Hepatocyte (in vitro differentiated cells): ENCODE results near the gene RIPOR1.

Source experiments
- EZH2 ChIP-seq: fragments of 200-600 bp; sonication (generic); IDR thresholded peaks from 2 replicates; pipeline ENCODE4 v1.6.1; 2016; ENCODE audit warnings: antibody characterized with exemption, mild to moderate bottlenecking, borderline replicate concordance
- EZH2phosphoT487 ChIP-seq: fragments of 200-600 bp; sonication (generic); IDR thresholded peaks from one replicate; pipeline ENCODE4 v1.6.1; 2018; ENCODE audit warnings: antibody characterized with exemption, mild to moderate bottlenecking, low read depth, moderate library complexity; ENCODE audit not compliant: unreplicated experiment, severe bottlenecking
- TF ChIP-seq, protein P1 (sequence below): fragments of 200-600 bp; sonication (generic); IDR thresholded peaks from 2 replicates; pipeline ENCODE4 v1.5.1; 2016; ENCODE audit warnings: antibody characterized with exemption, mild to moderate bottlenecking; ENCODE audit not compliant: poor library complexity

DNA sequence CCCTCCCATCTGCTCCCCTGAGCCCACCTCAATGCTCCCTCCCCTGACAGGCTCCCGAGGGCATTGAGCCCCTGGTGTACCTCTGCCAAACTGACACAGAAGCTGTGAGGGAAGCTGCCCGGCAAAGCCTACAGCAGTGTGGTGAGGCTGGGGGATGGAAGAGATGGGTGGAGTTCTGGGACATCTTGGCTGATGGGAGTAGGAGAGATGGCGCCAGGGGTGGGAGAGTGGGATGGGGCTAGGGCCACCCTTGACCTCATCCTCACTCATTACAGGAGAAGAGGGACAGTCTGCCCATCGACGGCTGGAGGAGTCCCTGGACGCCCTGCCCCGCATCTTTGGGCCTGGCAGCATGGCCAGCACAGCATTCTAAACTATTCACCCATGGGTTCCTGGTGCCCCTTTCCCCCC lies 17.5 kb downstream of the RIPOR1 start:
- TF ChIP-seq, protein P1, sequence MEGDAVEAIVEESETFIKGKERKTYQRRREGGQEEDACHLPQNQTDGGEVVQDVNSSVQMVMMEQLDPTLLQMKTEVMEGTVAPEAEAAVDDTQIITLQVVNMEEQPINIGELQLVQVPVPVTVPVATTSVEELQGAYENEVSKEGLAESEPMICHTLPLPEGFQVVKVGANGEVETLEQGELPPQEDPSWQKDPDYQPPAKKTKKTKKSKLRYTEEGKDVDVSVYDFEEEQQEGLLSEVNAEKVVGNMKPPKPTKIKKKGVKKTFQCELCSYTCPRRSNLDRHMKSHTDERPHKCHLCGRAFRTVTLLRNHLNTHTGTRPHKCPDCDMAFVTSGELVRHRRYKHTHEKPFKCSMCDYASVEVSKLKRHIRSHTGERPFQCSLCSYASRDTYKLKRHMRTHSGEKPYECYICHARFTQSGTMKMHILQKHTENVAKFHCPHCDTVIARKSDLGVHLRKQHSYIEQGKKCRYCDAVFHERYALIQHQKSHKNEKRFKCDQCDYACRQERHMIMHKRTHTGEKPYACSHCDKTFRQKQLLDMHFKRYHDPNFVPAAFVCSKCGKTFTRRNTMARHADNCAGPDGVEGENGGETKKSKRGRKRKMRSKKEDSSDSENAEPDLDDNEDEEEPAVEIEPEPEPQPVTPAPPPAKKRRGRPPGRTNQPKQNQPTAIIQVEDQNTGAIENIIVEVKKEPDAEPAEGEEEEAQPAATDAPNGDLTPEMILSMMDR: no peak
- TF ChIP-seq EZH2: no peak
- no peak for TF ChIP-seq EZH2phosphoT487
